ENCODE measurements around the gene HORMAD2.

Gene HORMAD2

DNA sequence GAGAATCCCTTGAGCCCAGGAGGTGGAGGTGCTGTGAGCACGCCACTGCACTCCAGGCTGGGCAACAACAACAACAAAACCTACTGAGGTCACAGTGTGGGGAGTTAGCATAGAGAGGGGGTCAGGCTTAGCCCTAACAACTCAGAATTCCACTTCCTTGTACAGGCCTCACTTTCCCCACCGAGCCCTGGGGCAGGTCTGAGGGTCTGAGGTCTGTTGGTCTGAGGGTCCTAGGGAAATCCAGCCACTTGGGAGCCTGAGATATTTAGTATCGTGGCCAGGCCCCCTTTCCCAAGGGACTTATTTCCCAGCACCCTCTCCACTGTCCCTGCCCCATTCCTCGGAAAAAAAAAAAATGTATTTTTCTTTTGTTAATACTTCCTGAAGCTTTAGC is 34.8 kb upstream of the HORMAD2 start:
- Histone ChIP-seq H3K79me2 (ENCODE audit: insufficient read depth, low read length) (no peaks in the 10 kb centered on the region), H3K27ac (ENCODE audit: low read length) (no peak overlapping the region), H3K27me3 (ENCODE audit: insufficient read depth, low read length, poor library complexity) (no peaks in the 10 kb centered on the region), H3K9ac (ENCODE audit: low read depth, low read length) (no peak overlapping the region), H2AFZ (ENCODE audit: low read depth, low read length) (no peak overlapping the region), H3K4me3 (ENCODE audit: low read depth in 1 of 2, low read length in 2 of 2) (no peak overlapping the region), H3K9me3 (ENCODE audit: insufficient read depth, low read length, severe bottlenecking) (no peaks in the 10 kb centered on the region), H3K4me1 (ENCODE audit: insufficient read depth, low read length) (peaks cover 18% of the 10 kb centered on the region), H3K4me2 (ENCODE audit: insufficient read depth, low read length) (no peak overlapping the region), H4K20me1 (ENCODE audit: insufficient read depth, low read length) (no peaks in the 10 kb centered on the region), H3K36me3 (ENCODE audit: insufficient read depth, low read length) (no peaks in the 10 kb centered on the region)
- TF ChIP-seq, protein P1, sequence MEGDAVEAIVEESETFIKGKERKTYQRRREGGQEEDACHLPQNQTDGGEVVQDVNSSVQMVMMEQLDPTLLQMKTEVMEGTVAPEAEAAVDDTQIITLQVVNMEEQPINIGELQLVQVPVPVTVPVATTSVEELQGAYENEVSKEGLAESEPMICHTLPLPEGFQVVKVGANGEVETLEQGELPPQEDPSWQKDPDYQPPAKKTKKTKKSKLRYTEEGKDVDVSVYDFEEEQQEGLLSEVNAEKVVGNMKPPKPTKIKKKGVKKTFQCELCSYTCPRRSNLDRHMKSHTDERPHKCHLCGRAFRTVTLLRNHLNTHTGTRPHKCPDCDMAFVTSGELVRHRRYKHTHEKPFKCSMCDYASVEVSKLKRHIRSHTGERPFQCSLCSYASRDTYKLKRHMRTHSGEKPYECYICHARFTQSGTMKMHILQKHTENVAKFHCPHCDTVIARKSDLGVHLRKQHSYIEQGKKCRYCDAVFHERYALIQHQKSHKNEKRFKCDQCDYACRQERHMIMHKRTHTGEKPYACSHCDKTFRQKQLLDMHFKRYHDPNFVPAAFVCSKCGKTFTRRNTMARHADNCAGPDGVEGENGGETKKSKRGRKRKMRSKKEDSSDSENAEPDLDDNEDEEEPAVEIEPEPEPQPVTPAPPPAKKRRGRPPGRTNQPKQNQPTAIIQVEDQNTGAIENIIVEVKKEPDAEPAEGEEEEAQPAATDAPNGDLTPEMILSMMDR (IDR thresholded peaks at IDR 0.05; ENCODE audit: borderline replicate concordance, extremely low read depth, low read length, poor library complexity, severe bottlenecking) = no peak
- TF ChIP-seq EZH2 (IDR thresholded peaks at IDR 0.05; ENCODE audit: borderline replicate concordance, low read depth, low read length, severe bottlenecking) = no peak
- DNase-seq = no peak
- no peak for ATAC-seq (ENCODE audit: insufficient read depth, low read depth)

DNA sequence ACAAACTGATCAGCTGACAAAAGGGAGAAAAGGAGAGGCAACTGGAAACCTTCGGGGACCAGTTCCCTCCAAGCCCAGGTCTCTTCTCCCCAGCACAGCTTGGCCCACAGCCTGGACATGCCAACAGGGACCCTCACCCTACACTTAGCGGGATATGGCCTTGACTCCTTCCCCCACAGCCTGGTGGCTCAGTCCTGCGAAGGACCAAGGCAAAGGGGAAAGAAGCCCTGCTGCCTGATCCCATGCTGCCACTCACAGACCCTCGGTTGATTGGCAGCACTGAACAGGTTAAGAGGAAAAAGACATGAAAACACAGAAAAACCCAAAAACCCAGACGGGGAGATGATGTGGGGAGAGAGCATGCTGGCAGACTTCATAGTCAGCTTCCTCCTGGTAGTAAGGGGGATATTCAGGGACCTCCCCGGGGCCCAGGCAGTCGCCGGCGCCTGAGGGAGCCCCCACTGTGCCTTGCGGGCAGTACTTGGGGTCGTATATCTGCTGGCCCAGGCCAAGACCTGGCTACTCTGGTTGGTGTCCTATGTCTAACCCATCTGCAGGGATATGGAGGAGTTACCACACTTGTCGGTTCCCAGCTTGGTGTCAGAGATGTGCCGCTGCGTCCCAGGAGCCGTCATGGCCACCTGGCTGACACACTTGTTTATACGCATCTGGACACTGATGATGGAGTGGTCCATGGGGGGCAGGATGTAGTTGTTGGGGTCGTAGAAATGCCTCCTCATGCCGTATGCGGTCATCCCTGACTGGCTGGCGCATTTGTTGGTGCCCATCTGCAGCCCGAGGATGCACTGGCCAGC is 34.2 kb upstream of the HORMAD2 start:
- H3K27me3 ChIP-seq (ENCODE audit: insufficient read depth, low read length, poor library complexity) = no peaks in the 10 kb centered on the region
- H3K27ac ChIP-seq (ENCODE audit: low read length) = peak overlapping the region; percentile 86; the same call in 1 of the 2 replicates
- no peaks in the 10 kb centered on the region for H4K20me1 ChIP-seq (ENCODE audit: insufficient read depth, low read length)
- DNase-seq (no peak), ATAC-seq (ENCODE audit: insufficient read depth, low read depth) (no peak)
- H3K4me1 ChIP-seq (ENCODE audit: insufficient read depth, low read length) = peaks cover 18% of the 10 kb centered on the region
- no peak overlapping the region for H3K9ac ChIP-seq (ENCODE audit: low read depth, low read length)
- no peak for TF ChIP-seq EZH2 (IDR thresholded peaks at IDR 0.05; ENCODE audit: borderline replicate concordance, low read depth, low read length, severe bottlenecking)
- TF ChIP-seq, protein P1 (IDR thresholded peaks at IDR 0.05; ENCODE audit: borderline replicate concordance, extremely low read depth, low read length, poor library complexity, severe bottlenecking) = no peak
- H3K79me2 ChIP-seq (ENCODE audit: insufficient read depth, low read length) = no peaks in the 10 kb centered on the region
- H3K9me3 ChIP-seq (ENCODE audit: insufficient read depth, low read length, severe bottlenecking) = no peaks in the 10 kb centered on the region
- peak overlapping the region; percentile 84 for H2AFZ ChIP-seq (ENCODE audit: low read depth, low read length)
- H3K36me3 ChIP-seq (ENCODE audit: insufficient read depth, low read length) = no peaks in the 10 kb centered on the region
- peak overlapping the region; percentile 56; the same call in 1 of the 2 replicates for H3K4me2 ChIP-seq (ENCODE audit: insufficient read depth, low read length)
- H3K4me3 ChIP-seq (ENCODE audit: low read depth in 1 of 2, low read length in 2 of 2) = no peak overlapping the region

DNA sequence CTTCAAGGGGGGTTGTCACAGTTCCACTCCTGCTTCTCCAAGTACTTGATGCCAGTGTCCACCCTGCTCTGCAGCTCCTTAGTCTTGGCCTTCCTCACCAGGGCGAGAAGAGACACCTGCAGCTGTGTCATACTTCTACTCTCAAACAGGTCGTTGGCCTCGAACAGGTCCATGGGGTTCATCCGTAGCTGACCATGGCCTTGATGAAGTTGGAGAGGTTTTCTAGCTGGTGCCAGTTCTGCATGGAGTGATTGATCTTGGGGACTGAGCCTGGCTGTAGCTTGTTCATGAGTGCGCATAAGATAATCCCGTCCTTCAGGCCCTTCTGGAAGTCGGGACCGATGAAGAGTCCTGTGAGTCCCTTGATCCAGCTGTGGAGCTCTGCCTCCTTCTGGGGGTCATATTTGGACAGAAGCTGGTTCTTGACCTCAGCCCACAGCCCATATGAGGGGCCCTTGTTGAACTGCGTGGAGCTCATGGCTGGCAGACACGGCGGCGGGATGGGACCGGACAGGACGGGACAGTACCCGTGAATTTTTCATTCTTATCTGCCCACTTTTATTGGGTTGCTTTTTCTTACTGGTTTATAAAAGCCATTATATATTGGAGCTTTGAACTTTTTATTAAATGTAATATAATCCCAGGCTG is 33.4 kb upstream of the HORMAD2 start:
- Histone ChIP-seq H3K4me1 (ENCODE audit: insufficient read depth, low read length) (peaks cover 18% of the 10 kb centered on the region), H3K9ac (ENCODE audit: low read depth, low read length) (peak overlapping the region; percentile 31), H3K4me2 (ENCODE audit: insufficient read depth, low read length) (peak overlapping the region; percentile 56), H3K27ac (ENCODE audit: low read length) (peak overlapping the region; percentile 86), H3K27me3 (ENCODE audit: insufficient read depth, low read length, poor library complexity) (no peaks in the 10 kb centered on the region), H2AFZ (ENCODE audit: low read depth, low read length) (peak overlapping the region; percentile 84), H3K36me3 (ENCODE audit: insufficient read depth, low read length) (no peaks in the 10 kb centered on the region), H4K20me1 (ENCODE audit: insufficient read depth, low read length) (no peaks in the 10 kb centered on the region), H3K79me2 (ENCODE audit: insufficient read depth, low read length) (no peaks in the 10 kb centered on the region), H3K4me3 (ENCODE audit: low read depth in 1 of 2, low read length in 2 of 2) (peak overlapping the region in 1 of 2 experiments; percentile 50; a peak in 2 of 4 replicates), H3K9me3 (ENCODE audit: insufficient read depth, low read length, severe bottlenecking) (no peaks in the 10 kb centered on the region)
- TF ChIP-seq, protein P1 (IDR thresholded peaks at IDR 0.05; ENCODE audit: borderline replicate concordance, extremely low read depth, low read length, poor library complexity, severe bottlenecking) = no peak
- TF ChIP-seq EZH2 (IDR thresholded peaks at IDR 0.05; ENCODE audit: borderline replicate concordance, low read depth, low read length, severe bottlenecking) = no peak
- DNase-seq (no peak), ATAC-seq (ENCODE audit: insufficient read depth, low read depth) (peak; percentile 27; the same call in 2 of the 3 replicates)

Data from DND-41 (cell line).